Measurements from ENCODE around the gene SUGP2.
"Not testable (repeated sequence)": the region's sequence is repeated elsewhere in the genome, so short reads cannot be mapped to it uniquely, and the experiment has no call there.

GRCh38 chr19:19023376-19023775, 9.9 kb downstream of the SUGP2 start:
- TF ChIP-seq MLX (CRISPR knock-in tag; IDR thresholded peaks at IDR 0.05); CTCF (CRISPR knock-in tag; IDR thresholded peaks at IDR 0.05); HOXA7 (CRISPR knock-in tag; IDR thresholded peaks at IDR 0.05); POLR2AphosphoS5 (IDR thresholded peaks at IDR 0.05; ENCODE audit: low read depth, low read length); PRPF4 (IDR thresholded peaks at IDR 0.05; ENCODE audit: low read depth, low read length, poor library complexity, severe bottlenecking); CEBPZ (IDR thresholded peaks at IDR 0.05; ENCODE audit: low read length); ZMYM2 (CRISPR knock-in tag; IDR thresholded peaks at IDR 0.05); POLR2A (IDR thresholded peaks at IDR 0.05; ENCODE audit: insufficient read depth in 1 of 2, low read depth in 2 of 2, low read length in 2 of 2); ZNF558 (CRISPR knock-in tag; IDR thresholded peaks at IDR 0.05; ENCODE audit: borderline replicate concordance); GABPB1 (CRISPR knock-in tag; IDR thresholded peaks at IDR 0.05): not testable (repeated sequence)
